Endothelial cell of umbilical vein (primary cell): ENCODE data around the gene NUB1. TPM values are rescaled to one million over a fixed set of nuclear protein-coding genes. Genes with fewer than 3 reads are reported as not detected.

ENCODE experiments used
- BruUV-seq: library from RNA; stranded (reverse); fragments of 400-500 nt; replicated peaks from 2 replicates; lab custom pipeline; 2021; lab: Mats Ljungman, UMichigan
- CTCF ChIA-PET: fragments of 300-600, 350-600 bp; sonication (Branson Sonifier 250); formaldehyde crosslinking; loops from one replicate; lab custom pipeline; 2021; ENCODE audit warnings: antibody characterized with exemption, inconsistent platforms; lab: Charles Lee
- POLR2A ChIA-PET: fragments of 300-600, 350-600 bp; sonication (Branson Sonifier 250); formaldehyde crosslinking; loops from one replicate; lab custom pipeline; 2021; ENCODE audit warnings: antibody characterized with exemption, inconsistent platforms; lab: Charles Lee
- DNase-seq: peaks from one replicate; pipeline ENCODE4 v3.0.0-alpha.2; 2011; ENCODE audit warnings: low read depth, low spot score
- FAIRE-seq: peaks from 2 replicates; lab custom pipeline; 2011; peaks lifted over from hg19 to GRCh38; lab: Jason Lieb, UNC
- H2AFZ ChIP-seq: 2 replicates; pipeline ENCODE4 v1.6.0; 2012; ENCODE audit warnings: low read depth, low read length, control low read depth, inconsistent platforms
- H3K27ac ChIP-seq: 2 replicates; pipeline ENCODE4 v1.5.1; 2011; ENCODE audit warnings: low read depth, mild to moderate bottlenecking, control low read depth, low read length, moderate library complexity; ENCODE audit not compliant: insufficient read depth
- H3K27me3 ChIP-seq, 2 experiments: 2 replicates each; pipeline versions ENCODE4 v1.6.0 to v1.6.1; 2011; ENCODE audit warnings: low read length in 2 of 2, mixed read lengths in 1 of 2; ENCODE audit not compliant: control insufficient read depth in 2 of 2, insufficient read depth in 2 of 2
- H3K36me3 ChIP-seq, 2 experiments: 2 replicates in 1 of 2; 3 replicates in 1 of 2; pipeline ENCODE4 v1.5.1; 2011; ENCODE audit warnings: low read length in 2 of 2, mild to moderate bottlenecking in 1 of 2, moderate library complexity in 1 of 2; ENCODE audit not compliant: control insufficient read depth in 2 of 2, insufficient read depth in 2 of 2; ENCODE audit errors: extremely low read depth in 1 of 2
- H3K4me1 ChIP-seq: 3 replicates; pipeline ENCODE4 v1.5.1; 2011; ENCODE audit warnings: mild to moderate bottlenecking, low read length; ENCODE audit not compliant: control insufficient read depth, insufficient read depth; ENCODE audit errors: extremely low read depth
- H3K4me2 ChIP-seq: 2 replicates; pipeline ENCODE4 v1.6.1; 2011; ENCODE audit warnings: low read length, control low read depth, mixed read lengths; ENCODE audit not compliant: insufficient read depth
- H3K4me3 ChIP-seq, 3 experiments: fragments of 200-600 bp in 1 of 3; sonication (generic), shearing (Covaris generic) in 1 of 3; replicated peaks in 1 of 3; 2 replicates each; pipeline ENCODE4 v1.5.1; 2011 to 2016; ENCODE audit warnings: control low read depth in 3 of 3, low read length in 3 of 3, mild to moderate bottlenecking in 2 of 3, inconsistent platforms in 1 of 3, low read depth in 1 of 3, moderate library complexity in 1 of 3; ENCODE audit not compliant: insufficient read depth in 1 of 3
- H3K79me2 ChIP-seq: 2 replicates; pipeline ENCODE4 v1.6.0; 2012; ENCODE audit warnings: low read length, inconsistent platforms; ENCODE audit not compliant: control insufficient read depth, insufficient read depth
- H3K9ac ChIP-seq: replicated peaks from 2 replicates; pipeline ENCODE3; 2011; ENCODE audit warnings: low read length, control low read depth; ENCODE audit not compliant: insufficient read depth; ENCODE audit errors: extremely low read depth
- H3K9me1 ChIP-seq: replicated peaks from 3 replicates; pipeline ENCODE4 v1.6.0; 2011; ENCODE audit warnings: mild to moderate bottlenecking, low read length; ENCODE audit not compliant: control insufficient read depth, insufficient read depth; ENCODE audit errors: extremely low read depth
- H3K9me3 ChIP-seq: replicated peaks from 2 replicates; pipeline ENCODE4 v1.5.1; 2012; ENCODE audit warnings: low read length, inconsistent platforms; ENCODE audit not compliant: control insufficient read depth, insufficient read depth
- H4K20me1 ChIP-seq: replicated peaks from 2 replicates; pipeline ENCODE3; 2011; ENCODE audit warnings: mild to moderate bottlenecking, low read length; ENCODE audit not compliant: control insufficient read depth, insufficient read depth; ENCODE audit errors: extremely low read depth
- CTCF ChIP-seq, 2 donors: IDR thresholded peaks; 1 replicate in 1 of 2; 2 replicates in 1 of 2; pipeline ENCODE4 v1.5.1; 2011; ENCODE audit warnings: low read length in 2 of 2, mild to moderate bottlenecking in 2 of 2, moderate library complexity in 2 of 2, control low read depth in 1 of 2, inconsistent platforms in 1 of 2, low read depth in 1 of 2; ENCODE audit not compliant: insufficient read depth in 1 of 2; ENCODE audit errors: extremely low read depth in 1 of 2
- EZH2 ChIP-seq: IDR thresholded peaks from 2 replicates; pipeline ENCODE4 v1.6.1; 2012; ENCODE audit warnings: borderline replicate concordance, low read depth, mild to moderate bottlenecking, moderate library complexity, low read length, inconsistent platforms; ENCODE audit not compliant: severe bottlenecking
- FOS ChIP-seq: IDR thresholded peaks from 2 replicates; pipeline ENCODE4 v1.6.1; 2011; ENCODE audit warnings: mild to moderate bottlenecking, low read length, moderate library complexity, borderline replicate concordance; ENCODE audit not compliant: insufficient read depth
- GATA2 ChIP-seq: IDR thresholded peaks from 2 replicates; pipeline ENCODE4 v1.7.0; 2011; ENCODE audit warnings: low read depth, mild to moderate bottlenecking, moderate library complexity, mixed read lengths, low read length; ENCODE audit not compliant: insufficient read length, insufficient read depth
- JUN ChIP-seq: IDR thresholded peaks from 2 replicates; pipeline ENCODE4 v1.6.1; 2011; ENCODE audit warnings: borderline replicate concordance, low read depth; ENCODE audit not compliant: insufficient read length, insufficient read depth
- MAX ChIP-seq: IDR thresholded peaks from 2 replicates; pipeline ENCODE4 v1.6.1; 2011; ENCODE audit not compliant: insufficient read depth, insufficient read length
- MYC ChIP-seq: IDR thresholded peaks from one replicate; pipeline ENCODE4 v1.6.1; 2011; ENCODE audit warnings: mild to moderate bottlenecking, low read depth, low read length
- POLR2A ChIP-seq: IDR thresholded peaks from 2 replicates; pipeline ENCODE4 v1.6.1; 2012; ENCODE audit warnings: low read depth, mild to moderate bottlenecking, control low read depth, low read length
- POLR2AphosphoS5 ChIP-seq: IDR thresholded peaks from 2 replicates; pipeline ENCODE4 v1.6.1; 2012; ENCODE audit warnings: low read depth, mild to moderate bottlenecking, control low read depth, low read length, moderate library complexity; ENCODE audit not compliant: insufficient read depth
- dilution Hi-C: fragments of 300-500 bp; cut with MboI; formaldehyde crosslinking; loops from one replicate; pipeline ENCODE4 v1.15.0; 2019; ENCODE audit warnings: low sequenced_read_pairs; ENCODE audit not compliant: extremely low pct_ligation_motif_present
- intact Hi-C: fragments of 100-400 bp; cut with micrococcal nuclease; formaldehyde crosslinking; loops from one replicate; pipeline ENCODE4 v1.10.0; 2022
- polyA plus RNA-seq, 4 experiments: library from polyadenylated mRNA; depleted of rRNA in 3 of 4; stranded (reverse) in 3 of 4; unstranded in 1 of 4; fragments of >200 nt; gene quantifications; 2 replicates each; pipeline versions ENCODE4 v1.2.1 to v1.2.3, GENCODE V29; 2011 to 2012; ENCODE audit warnings: missing spikeins in 1 of 4
- total RNA-seq: library from RNA; stranded (reverse); gene quantifications from 2 replicates; pipeline ENCODE4 v1.2.3, GENCODE V29; 2021

NUB1 gene
- total and polyA plus RNA-seq, 2 donors (not counting 3 experiments of a cell fraction or from before 2014, with no cell fraction given): 28.0 to 46.2 TPM

GRCh38 chr7:151309311-151309710, 32.3 kb upstream of the NUB1 start:
- intact Hi-C loops (no loop called here), dilution Hi-C loops (no loop called here)
- FAIRE-seq: no peak
- H3K9me3 ChIP-seq: no peaks in the 10 kb centered on the region
- H3K27ac ChIP-seq: no peak overlapping the region
- TF ChIP-seq MAX (no peak), POLR2AphosphoS5 (no peak), JUN (no peak), CTCF (IDR thresholded peaks at IDR 0.05; ENCODE audit: extremely low read depth in 1 of 2, insufficient read depth in 1 of 2, low read depth in 1 of 2, low read length in 2 of 2) (no peak), EZH2 (no peak), POLR2A (no peak), MYC (no peak), GATA2 (no peak), FOS (no peak)
- no peaks in the 10 kb centered on the region for H3K9me1 ChIP-seq
- H2AFZ ChIP-seq: no peak overlapping the region
- no peak overlapping the region for H3K9ac ChIP-seq
- H3K36me3 ChIP-seq: no peaks in the 10 kb centered on the region
- no peak overlapping the region for H3K4me2 ChIP-seq
- no peak for DNase-seq
- POLR2A ChIA-PET: no interaction called here
- BruUV-seq: no TSS peak
- peaks cover 2 to 13% of the 10 kb centered on the region in 2 experiments for H3K27me3 ChIP-seq
- CTCF ChIA-PET: interaction anchor here (2.9 kb wide), 1 partner anchor 41 kb away, joined by 15 read pairs; no protein-coding TSS in a partner anchor
- no peaks in the 10 kb centered on the region for H3K4me1 ChIP-seq
- no peaks in the 10 kb centered on the region for H4K20me1 ChIP-seq
- H3K79me2 ChIP-seq: no peaks in the 10 kb centered on the region
- no peak overlapping the region for H3K4me3 ChIP-seq
